Upper lobe of left lung (tissue), 6 donors: ENCODE results near the gene DNAJA2. TPM values are rescaled to one million over a fixed set of nuclear protein-coding genes. Genes with fewer than 3 reads are reported as not detected.
A peak's percentile ranks its signal among the peaks of the same experiment; 100 is the strongest.

Experiments
- ATAC-seq, 2 donors: fragments of 200-7000 bp; cut with Tn5 transposase; one replicate each; pipeline ENCODE4 v1.9.1; 2022; ENCODE audit warnings: mild to moderate bottlenecking in 2 of 2, moderate library complexity in 2 of 2; ENCODE audit not compliant: low FRiP score in 2 of 2
- DNase-seq, 2 donors: peaks; one replicate each; pipeline ENCODE4 v3.0.0-alpha.2; 2019 to 2020
- H3K27ac ChIP-seq, 4 donors: fragments of 200-600 bp; sonication (generic); one replicate each; pipeline ENCODE4 v1.5.1; 2016 to 2019
- H3K27me3 ChIP-seq, 4 donors: fragments of 200-600 bp; sonication (generic); one replicate each; pipeline ENCODE4 v1.5.1; 2017 to 2019
- H3K36me3 ChIP-seq, 4 donors: fragments of 200-600 bp; sonication (generic); one replicate each; pipeline ENCODE4 v1.5.1; 2016 to 2019
- H3K4me1 ChIP-seq, 4 donors: fragments of 200-600 bp; sonication (generic); one replicate each; pipeline ENCODE4 v1.5.1; 2018 to 2019
- H3K4me3 ChIP-seq, 4 donors: fragments of 200-600 bp; sonication (generic); one replicate each; pipeline ENCODE4 v1.5.1; 2017 to 2019; ENCODE audit warnings: mild to moderate bottlenecking in 2 of 4, moderate library complexity in 1 of 4
- H3K9me3 ChIP-seq, 4 donors: fragments of 200-600 bp; sonication (generic); one replicate each; pipeline ENCODE4 v1.5.1; 2018 to 2019
- CTCF ChIP-seq, 6 experiments: fragments of 450-650 bp in 4 of 6; fragments of 200-600 bp in 2 of 6; sonication (generic) in 2 of 6; IDR thresholded peaks; one replicate each; pipeline ENCODE4 v1.5.1; 2016 to 2019; ENCODE audit warnings: antibody characterized with exemption in 6 of 6
- EP300 ChIP-seq, 4 donors: sonication (generic); formaldehyde crosslinking; IDR thresholded peaks; one replicate each; pipeline ENCODE4 v1.5.1; 2017; ENCODE audit warnings: antibody characterized with exemption in 4 of 4, control low read depth in 2 of 4
- POLR2A ChIP-seq, 4 donors: fragments of 450-650 bp; IDR thresholded peaks; one replicate each; pipeline ENCODE4 v1.5.1; 2016 to 2017; ENCODE audit warnings: antibody characterized with exemption in 4 of 4, mild to moderate bottlenecking in 2 of 4
- POLR2AphosphoS5 ChIP-seq, 2 donors: sonication (generic); formaldehyde crosslinking; IDR thresholded peaks; one replicate each; pipeline ENCODE4 v1.5.1; 2017; ENCODE audit warnings: antibody characterized with exemption in 2 of 2
- WGBS, 2 donors: methylation state at CpG; one replicate each; pipeline ENCODE4 v1.1.5; 2017 to 2018; 5-methylcytosine and 5-hydroxymethylcytosine counted together
- total RNA-seq, 6 donors: library from RNA; depleted of rRNA in 4 of 6; stranded (reverse); fragments of >200 nt in 4 of 6; gene quantifications; one replicate each; pipeline versions ENCODE4 v1.1.0 to v1.2.1, GENCODE V29; 2016 to 2021
- donor health status: DM: no; HTN: no; CAD: no; lungs with moderate emphysema.
- donor health status: DM: no; HTN: yes; CAD: no; lungs with severe emphysema.

The DNAJA2 gene
- 10 to 100 TPM; 15.7 to 51.2 (median 41.0) TPM for total RNA-seq

- peak; percentile 92 to 99 for DNase-seq
- Histone ChIP-seq H3K9me3 (no peaks in the 10 kb centered on the region), H3K4me1 (peaks cover 20 to 40% (median 26%) of the 10 kb centered on the region in 4 donors), H3K27me3 (no peaks in the 10 kb centered on the region), H3K27ac (peak within 1 kb of the TSS; percentile 91 to 99 (median 96)), H3K4me3 (peak within 1 kb of the TSS; percentile 61 to 97 (median 90)), H3K36me3 (peaks cover 3 to 25% (median 13%) of the 10 kb centered on the region in 4 donors)
- peak; percentile 99 to 100 for ATAC-seq
- TF ChIP-seq POLR2AphosphoS5 (IDR thresholded peaks at IDR 0.05) (peak; percentile 91 to 97), CTCF (IDR thresholded peaks at IDR 0.05) (peak in 5 of 6 experiments; percentile 12 to 22 (median 14)), POLR2A (IDR thresholded peaks at IDR 0.05) (peak; percentile 49 to 95 (median 92)), EP300 (IDR thresholded peaks at IDR 0.05) (peak in 1 of 4 donors; percentile 41)
- WGBS, 2 donors, result 1% methylated on average over 15 to 80 of the region's 86 CpGs
Observed at GRCh38 chr16:46973207-46973995, at the start of gene DNAJA2. DNAJA2 (minus strand) TSS chr16:46973674; CDS start chr16:46973572, 102 bp downstream.

- no peaks in the 10 kb centered on the region for H3K27me3 ChIP-seq
- WGBS, 2 donors, result 65 to 71% methylated on average over 2 of the region's 2 CpGs
- no peaks in the 10 kb centered on the region for H3K9me3 ChIP-seq
- no peak overlapping the region for H3K4me3 ChIP-seq
- TF ChIP-seq POLR2A (IDR thresholded peaks at IDR 0.05) (no peak), CTCF (IDR thresholded peaks at IDR 0.05) (no peak), POLR2AphosphoS5 (IDR thresholded peaks at IDR 0.05) (no peak), EP300 (IDR thresholded peaks at IDR 0.05) (no peak)
- H3K4me1 ChIP-seq, result no peaks in the 10 kb centered on the region
- DNase-seq (no peak), ATAC-seq (no peak)
- H3K27ac ChIP-seq, result no peak overlapping the region
- H3K36me3 ChIP-seq, result no peaks in the 10 kb centered on the region
Observed at GRCh38 chr16:47019568-47019967, 46.1 kb upstream of the DNAJA2 start.

GRCh38 chr16:47018223-47018891, 44.9 kb upstream of the DNAJA2 start:
- WGBS, 2 donors, result 48 to 55% methylated on average over 14 of the region's 14 CpGs
- H3K9me3 ChIP-seq, result no peaks in the 10 kb centered on the region
- TF ChIP-seq CTCF (IDR thresholded peaks at IDR 0.05) (peak; percentile 10 to 45 (median 20)), POLR2AphosphoS5 (IDR thresholded peaks at IDR 0.05) (no peak)
- no peaks in the 10 kb centered on the region for H3K36me3 ChIP-seq
- H3K27ac ChIP-seq, result no peak overlapping the region
- H3K4me1 ChIP-seq, result no peaks in the 10 kb centered on the region
- H3K4me3 ChIP-seq, result no peak overlapping the region
- DNase-seq (peak in 1 of 2 donors; percentile 44), ATAC-seq (peak; percentile 50 to 52)
- no peaks in the 10 kb centered on the region for H3K27me3 ChIP-seq

- 92 to 93% methylated on average over 5 of the region's 5 CpGs for WGBS, 2 donors
- no peaks in the 10 kb centered on the region for H3K27me3 ChIP-seq
- H3K36me3 ChIP-seq, result no peaks in the 10 kb centered on the region
- H3K27ac ChIP-seq, result no peak overlapping the region
- H3K4me1 ChIP-seq, result no peaks in the 10 kb centered on the region
- DNase-seq (no peak), ATAC-seq (no peak)
- H3K9me3 ChIP-seq, result no peaks in the 10 kb centered on the region
- H3K4me3 ChIP-seq, result no peak overlapping the region
- TF ChIP-seq POLR2A (IDR thresholded peaks at IDR 0.05), result no peak
- TF ChIP-seq CTCF (IDR thresholded peaks at IDR 0.05), result no peak
- no peak for TF ChIP-seq POLR2AphosphoS5 (IDR thresholded peaks at IDR 0.05)
- TF ChIP-seq EP300 (IDR thresholded peaks at IDR 0.05), result no peak
Observed at GRCh38 chr16:47017636-47018035, 44.2 kb upstream of the DNAJA2 start.
